HepG2 (cell line): ENCODE data around the gene DST. TPM values are rescaled to one million over a fixed set of nuclear protein-coding genes. Genes with fewer than 3 reads are reported as not detected.

Experiments used
- ATAC-seq: fragments of 200-7000 bp; cut with Tn5 transposase; 3 replicates; pipeline ENCODE4 v1.9.1; 2020; ENCODE audit warnings: mild to moderate bottlenecking, moderate library complexity
- BruUV-seq: library from RNA; stranded (reverse); fragments of 400-500 nt; replicated peaks from 2 replicates; lab custom pipeline; 2021; lab: Mats Ljungman, UMichigan
- CTCF ChIA-PET: fragments of 300-600 bp; formaldehyde crosslinking; extraction: SDS; loops from one replicate; lab custom pipeline; 2021; ENCODE audit warnings: low total read pairs, inconsistent platforms, low intra/inter-chr PET ratio; lab: Yijun Ruan, JAX
- POLR2A ChIA-PET: fragments of 350-600 bp; sonication (Branson Sonifier 250); formaldehyde crosslinking; loops from one replicate; lab custom pipeline; 2020; ENCODE audit warnings: antibody characterized with exemption, inconsistent platforms; lab: Yijun Ruan, JAX
- DNase-seq: peaks from one replicate; pipeline ENCODE4 v3.0.0-alpha.2; 2015; ENCODE audit warnings: low spot score
- FAIRE-seq: peaks from 3 replicates; lab custom pipeline; 2011; peaks lifted over from hg19 to GRCh38; lab: Jason Lieb, UNC
- H2AFZ ChIP-seq: one replicate; pipeline ENCODE4 v1.6.1; 2011; ENCODE audit warnings: low read length, inconsistent platforms
- H3K27ac ChIP-seq: fragments of 300-600 bp; 3 replicates; pipeline ENCODE4 v1.8.0; 2011; ENCODE audit warnings: mixed run types, mild to moderate bottlenecking, mixed read lengths, low read length, inconsistent platforms; ENCODE audit not compliant: insufficient read depth; ENCODE audit errors: extremely low read length
- H3K27me3 ChIP-seq, 2 experiments: fragments of 200-600 bp in 1 of 2; 2 replicates in 1 of 2; 3 replicates in 1 of 2; pipeline versions ENCODE4 v1.6.0 to v1.8.0; 2011; ENCODE audit warnings: low read length in 2 of 2, mild to moderate bottlenecking in 2 of 2, moderate library complexity in 2 of 2, inconsistent platforms in 1 of 2; ENCODE audit not compliant: insufficient read depth in 2 of 2, control insufficient read depth in 1 of 2
- H3K36me3 ChIP-seq, 2 experiments: fragments of 200-600 bp in 1 of 2; replicated peaks in 1 of 2; 2 replicates in 1 of 2; 3 replicates in 1 of 2; pipeline versions ENCODE4 v1.5.1 to v1.8.0; 2011; ENCODE audit warnings: low read length in 2 of 2, inconsistent platforms in 1 of 2; ENCODE audit not compliant: insufficient read depth in 2 of 2, control insufficient read depth in 1 of 2
- H3K4me1 ChIP-seq: 2 replicates; pipeline ENCODE4 v1.5.1; 2012; ENCODE audit warnings: low read length, inconsistent platforms; ENCODE audit not compliant: insufficient read depth
- H3K4me2 ChIP-seq: 2 replicates; pipeline ENCODE4 v1.6.0; 2011; ENCODE audit warnings: low read depth, low read length, inconsistent platforms
- H3K4me3 ChIP-seq, 3 experiments: fragments of 200-600 bp in 1 of 3; sonication (generic), shearing (Covaris generic) in 1 of 3; replicated peaks in 1 of 3; 2 replicates each; pipeline ENCODE4 v1.5.1; 2011 to 2016; ENCODE audit warnings: low read length in 3 of 3, inconsistent platforms in 2 of 3, low read depth in 2 of 3, mild to moderate bottlenecking in 2 of 3, control low read depth in 1 of 3, mixed read lengths in 1 of 3; ENCODE audit not compliant: insufficient read depth in 1 of 3
- H3K79me2 ChIP-seq: one replicate; pipeline ENCODE4 v1.6.1; 2011; ENCODE audit warnings: low read length, inconsistent platforms; ENCODE audit not compliant: insufficient read depth
- H3K9ac ChIP-seq: 2 replicates; pipeline ENCODE4 v1.6.0; 2011; ENCODE audit warnings: mild to moderate bottlenecking, low read depth, low read length, inconsistent platforms; ENCODE audit not compliant: insufficient read depth
- H3K9me3 ChIP-seq: 2 replicates; pipeline ENCODE4 v1.5.1; 2012; ENCODE audit warnings: mild to moderate bottlenecking, low read length
- H4K20me1 ChIP-seq: 2 replicates; pipeline ENCODE4 v1.6.0; 2011; ENCODE audit warnings: inconsistent platforms, mild to moderate bottlenecking, low read length, moderate library complexity; ENCODE audit not compliant: insufficient read depth
- SRSF9 ChIP-seq: fragments of 200-400 bp; formaldehyde crosslinking; IDR thresholded peaks from 2 replicates; pipeline ENCODE4 v1.6.1; 2018; ENCODE audit warnings: borderline replicate concordance, mild to moderate bottlenecking, low read depth, low read length; ENCODE audit not compliant: insufficient read depth, poor library complexity, severe bottlenecking
- in situ Hi-C: cut with HindIII; loops from 2 replicates; pipeline ENCODE4 v1.10.0; 2017; ENCODE audit warnings: low pct_unique_long_range_greater_than_20kb; ENCODE audit not compliant: extremely low pct_ligation_motif_present
- intact Hi-C: fragments of 100-400 bp; cut with micrococcal nuclease; formaldehyde crosslinking; loops from one replicate; pipeline ENCODE4 v1.10.0; 2022; ENCODE audit not compliant: unreplicated experiment
- polyA plus RNA-seq, 8 experiments: library from polyadenylated mRNA; depleted of rRNA in 3 of 8; stranded (reverse) in 7 of 8; unstranded in 1 of 8; fragments of >200 nt; fragmentation: Illumina TruSeq in 4 of 8; extraction: Trizol in 4 of 8; gene quantifications; 2 replicates each; pipeline versions ENCODE4 v1.2.1 to v1.2.3, GENCODE V29; 2011 to 2016; ENCODE audit warnings: low read depth in 4 of 8, missing spikeins in 1 of 8, mixed read lengths in 1 of 8; ENCODE audit not compliant: insufficient read depth in 1 of 8
- total RNA-seq, 5 experiments: library from RNA; depleted of rRNA; stranded (reverse); fragments of >200 nt; fragmentation: Illumina TruSeq; extraction: Trizol; gene quantifications; 2 replicates each; pipeline ENCODE4 v1.2.3, GENCODE V29; 2016; ENCODE audit warnings: low read depth in 1 of 5

The DST gene
- total and polyA plus RNA-seq, 2 of the 13 experiments (the other 11 are each of a cell fraction or from before 2014, with no cell fraction given) = 64.4 to 89.0 TPM

- Histone ChIP-seq H3K4me1 (peaks cover 35% of the 10 kb centered on the region), H3K79me2 (no peaks in the 10 kb centered on the region), H2AFZ (no peak overlapping the region), H3K4me2 (no peak overlapping the region), H3K27ac (no peak overlapping the region), H3K9ac (no peak overlapping the region), H4K20me1 (no peaks in the 10 kb centered on the region), H3K27me3 (no peaks in the 10 kb centered on the region), H3K9me3 (no peaks in the 10 kb centered on the region), H3K36me3 (no peaks in the 10 kb centered on the region), H3K4me3 (no peak overlapping the region)
- ATAC-seq (no peak), DNase-seq (no peak), FAIRE-seq (no peak)
- ChIA-PET POLR2A (no interaction called here), CTCF (no interaction called here)
- in situ Hi-C loops = no loop called here
- no peak for TF ChIP-seq SRSF9
- no TSS peak for BruUV-seq
- intact Hi-C loops = no loop called here
Measured at GRCh38 chr6:56408976-56409375, 233.7 kb downstream of the DST start.
